Measurements from ENCODE around the gene MMADHC.

MMADHC gene

DNA sequence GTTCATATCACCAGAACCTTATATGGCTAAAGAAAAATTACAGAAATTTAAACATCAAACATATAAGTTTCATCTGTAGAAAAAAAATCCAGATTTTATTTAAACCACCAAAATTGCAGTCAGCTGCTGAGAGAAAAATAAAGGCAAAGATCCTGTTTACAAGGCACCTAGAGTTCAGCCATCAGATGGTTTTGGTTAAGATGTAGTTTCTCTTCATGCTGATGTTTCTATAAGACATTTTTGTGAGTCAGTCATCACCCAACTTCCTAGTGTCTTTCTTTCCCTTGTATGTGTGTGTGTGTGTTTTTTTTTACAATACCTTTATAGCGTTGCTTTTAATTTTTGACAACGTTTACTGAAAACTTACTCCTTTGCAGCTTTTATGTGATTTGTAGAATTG is 26.1 kb upstream of the MMADHC start:
- H3K27ac ChIP-seq (ENCODE audit: low read depth, low read length, severe bottlenecking) = no peak overlapping the region
- no peak overlapping the region for H3K4me3 ChIP-seq (ENCODE audit: extremely low read depth, insufficient read depth, low read length, poor library complexity, severe bottlenecking)
- H3K4me1 ChIP-seq (ENCODE audit: control insufficient read depth, insufficient read depth, low read length, poor library complexity, severe bottlenecking) = no peaks in the 10 kb centered on the region
- H3K9me3 ChIP-seq (ENCODE audit: control insufficient read depth, low read length) = no peaks in the 10 kb centered on the region
- no peaks in the 10 kb centered on the region for H3K36me3 ChIP-seq (ENCODE audit: control insufficient read depth, insufficient read depth, low read length)
- WGBS, 2 experiments (ENCODE audit: insufficient coverage in 2 of 2) = no CpG with 5 or more reads among the region's 2 CpGs

DNA sequence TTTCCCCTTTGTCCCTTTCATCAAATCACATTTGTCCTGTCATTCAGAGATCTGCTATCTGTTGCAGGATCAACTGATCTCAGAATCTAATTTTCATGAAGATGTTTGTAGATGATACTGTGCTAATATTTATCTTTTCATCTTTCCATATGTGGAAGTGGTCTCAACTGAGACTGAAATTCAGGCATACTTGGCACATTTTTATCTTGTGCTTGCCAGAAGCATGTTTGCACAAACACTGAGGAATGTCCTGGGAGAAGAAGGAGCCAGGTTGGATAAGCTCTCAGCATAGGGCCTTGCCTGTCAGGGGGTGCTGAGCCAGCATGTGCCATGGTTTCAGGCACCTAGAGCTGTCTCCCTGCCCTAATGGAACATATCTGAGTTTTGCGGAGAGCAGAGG is 24.5 kb upstream of the MMADHC start:
- H3K4me3 ChIP-seq (ENCODE audit: extremely low read depth, insufficient read depth, low read length, poor library complexity, severe bottlenecking) = no peak overlapping the region
- H3K36me3 ChIP-seq (ENCODE audit: control insufficient read depth, insufficient read depth, low read length) = no peaks in the 10 kb centered on the region
- no peaks in the 10 kb centered on the region for H3K4me1 ChIP-seq (ENCODE audit: control insufficient read depth, insufficient read depth, low read length, poor library complexity, severe bottlenecking)
- 93 to 100% methylated on average over 1 of the region's 1 CpG for WGBS, 2 experiments (ENCODE audit: insufficient coverage in 2 of 2)
- H3K27ac ChIP-seq (ENCODE audit: low read depth, low read length, severe bottlenecking) = no peak overlapping the region
- H3K9me3 ChIP-seq (ENCODE audit: control insufficient read depth, low read length) = no peaks in the 10 kb centered on the region

DNA sequence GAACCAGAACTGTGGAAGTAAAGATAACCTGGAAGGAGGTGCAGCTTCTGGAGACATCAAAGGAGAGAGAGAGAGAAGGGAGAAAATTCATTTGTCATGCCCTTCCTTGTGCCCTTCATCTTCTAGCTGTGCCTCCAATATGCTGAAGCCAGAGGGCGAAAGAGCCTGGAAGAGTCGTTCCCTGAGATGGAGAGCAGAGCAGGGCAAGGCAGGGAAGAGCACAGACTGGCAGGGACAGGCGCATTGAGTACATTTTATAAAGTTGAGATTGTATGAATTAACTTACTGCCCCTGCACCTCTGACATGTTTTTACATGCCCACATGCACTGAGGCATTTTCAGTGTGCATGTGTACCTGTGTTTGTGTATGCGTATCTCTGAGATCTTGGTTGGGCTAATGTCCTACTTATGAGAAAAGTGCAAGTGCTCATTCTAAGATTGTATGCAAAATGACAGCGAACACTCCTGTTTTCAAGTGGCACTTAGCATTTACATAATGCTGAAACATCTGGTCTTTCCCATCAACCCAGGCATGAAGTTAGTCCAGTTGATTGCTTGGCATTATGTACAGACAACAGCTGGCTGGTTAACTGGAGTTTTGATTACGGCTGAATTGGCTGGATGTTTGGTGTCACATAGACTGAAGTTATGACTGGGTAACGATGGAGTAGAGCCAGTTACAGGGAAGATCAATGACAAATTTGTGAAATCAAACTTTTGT is 23.7 kb upstream of the MMADHC start:
- Histone ChIP-seq H3K36me3 (ENCODE audit: control insufficient read depth, insufficient read depth, low read length) (no peaks in the 10 kb centered on the region), H3K9me3 (ENCODE audit: control insufficient read depth, low read length) (no peaks in the 10 kb centered on the region), H3K4me1 (ENCODE audit: control insufficient read depth, insufficient read depth, low read length, poor library complexity, severe bottlenecking) (no peaks in the 10 kb centered on the region), H3K27ac (ENCODE audit: low read depth, low read length, severe bottlenecking) (no peak overlapping the region), H3K4me3 (ENCODE audit: extremely low read depth, insufficient read depth, low read length, poor library complexity, severe bottlenecking) (no peak overlapping the region)
- WGBS, 2 experiments (ENCODE audit: insufficient coverage in 2 of 2) = 78 to 92% methylated on average over 6 of the region's 7 CpGs

DNA sequence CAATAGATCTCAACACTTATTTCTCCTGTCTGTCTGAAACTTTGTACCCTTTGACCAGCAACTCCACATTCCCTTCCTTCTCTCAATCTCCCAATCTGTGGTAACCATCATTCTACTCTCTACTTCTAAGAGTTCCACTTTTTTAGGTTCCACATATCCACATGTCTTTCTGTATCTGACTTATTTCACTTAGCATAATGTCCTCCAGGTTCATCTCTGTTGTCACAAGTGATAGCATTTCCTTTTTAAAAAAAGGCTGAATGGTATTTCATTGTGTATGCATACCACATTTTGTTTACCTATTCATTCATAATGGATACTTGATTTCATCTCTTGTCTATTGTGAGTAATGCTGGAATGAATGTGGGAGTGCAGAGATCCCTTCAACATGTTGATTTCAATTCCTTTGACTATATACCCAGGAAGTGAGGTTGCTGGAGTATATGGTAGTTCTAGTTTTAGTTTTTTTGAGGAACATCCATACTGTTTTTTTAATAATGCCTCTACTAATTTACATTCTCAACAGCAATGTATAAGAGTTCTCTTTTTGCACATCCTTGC is 18.8 kb upstream of the MMADHC start:
- Histone ChIP-seq H3K4me3 (ENCODE audit: extremely low read depth, insufficient read depth, low read length, poor library complexity, severe bottlenecking) (no peak overlapping the region), H3K36me3 (ENCODE audit: control insufficient read depth, insufficient read depth, low read length) (no peaks in the 10 kb centered on the region), H3K9me3 (ENCODE audit: control insufficient read depth, low read length) (no peaks in the 10 kb centered on the region), H3K4me1 (ENCODE audit: control insufficient read depth, insufficient read depth, low read length, poor library complexity, severe bottlenecking) (peaks cover 6% of the 10 kb centered on the region), H3K27ac (ENCODE audit: low read depth, low read length, severe bottlenecking) (no peak overlapping the region)

DNA sequence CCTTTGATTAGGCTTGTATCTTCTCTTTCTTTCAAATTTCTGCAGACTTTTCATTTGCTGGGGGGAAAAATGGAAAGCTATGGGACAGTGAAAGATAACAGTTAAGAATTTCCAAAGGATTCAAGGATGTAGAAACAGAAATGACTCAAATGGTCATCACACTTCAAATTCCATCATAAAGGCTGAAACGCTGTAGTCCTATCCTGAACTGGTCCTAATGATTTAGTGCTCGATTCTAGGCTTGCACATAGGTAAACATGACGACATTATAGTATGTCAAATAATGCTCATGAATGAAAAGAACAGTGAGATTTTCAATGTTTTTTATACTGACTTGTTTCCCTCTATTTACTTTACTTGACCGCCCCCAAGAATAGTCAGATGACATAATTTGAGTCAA is 15.7 kb upstream of the MMADHC start:
- H3K27ac ChIP-seq (ENCODE audit: low read depth, low read length, severe bottlenecking) = no peak overlapping the region
- no peak overlapping the region for H3K4me3 ChIP-seq (ENCODE audit: extremely low read depth, insufficient read depth, low read length, poor library complexity, severe bottlenecking)
- peaks cover 6% of the 10 kb centered on the region for H3K4me1 ChIP-seq (ENCODE audit: control insufficient read depth, insufficient read depth, low read length, poor library complexity, severe bottlenecking)
- no peaks in the 10 kb centered on the region for H3K9me3 ChIP-seq (ENCODE audit: control insufficient read depth, low read length)
- WGBS, 2 experiments (ENCODE audit: insufficient coverage in 2 of 2) = 100% methylated on average over 3 of the region's 4 CpGs; no CpG with 5 or more reads in 1 of the 2 experiments
- no peaks in the 10 kb centered on the region for H3K36me3 ChIP-seq (ENCODE audit: control insufficient read depth, insufficient read depth, low read length)

DNA sequence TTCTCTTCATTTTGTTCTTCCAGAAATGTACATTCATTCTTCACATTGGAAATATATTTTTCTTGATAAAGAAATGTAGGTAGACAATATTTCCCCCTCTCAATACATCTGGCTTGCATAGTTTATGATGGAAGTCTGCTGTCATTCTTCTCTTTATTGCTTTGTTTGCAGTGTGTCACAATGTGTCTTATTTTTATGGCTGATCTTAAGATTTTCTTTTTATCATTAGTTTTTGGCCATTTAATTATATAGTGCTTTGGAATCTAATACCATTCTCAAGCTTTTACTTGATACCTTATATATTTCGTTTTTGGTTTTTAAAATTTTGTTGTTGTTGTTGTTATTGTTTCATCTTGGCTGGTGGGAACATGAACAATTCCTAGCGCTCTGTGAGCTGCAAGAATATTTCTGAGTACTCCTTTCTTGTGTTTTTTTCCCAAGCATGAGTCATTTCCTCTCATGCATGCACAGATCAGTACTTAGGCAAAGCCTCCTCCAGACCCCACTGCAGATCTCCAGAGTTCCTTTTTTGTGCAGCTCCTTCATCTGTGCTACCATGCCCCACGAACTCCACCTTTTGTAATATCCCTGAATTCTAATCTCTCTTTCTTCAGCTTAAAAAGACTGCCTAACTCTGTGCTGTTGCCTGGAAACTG is 13.7 kb upstream of the MMADHC start:
- H3K4me1 ChIP-seq (ENCODE audit: control insufficient read depth, insufficient read depth, low read length, poor library complexity, severe bottlenecking) = peaks cover 12% of the 10 kb centered on the region
- peak overlapping the region; percentile 63 for H3K27ac ChIP-seq (ENCODE audit: low read depth, low read length, severe bottlenecking)
- no peaks in the 10 kb centered on the region for H3K36me3 ChIP-seq (ENCODE audit: control insufficient read depth, insufficient read depth, low read length)
- H3K9me3 ChIP-seq (ENCODE audit: control insufficient read depth, low read length) = no peaks in the 10 kb centered on the region
- WGBS, 2 experiments (ENCODE audit: insufficient coverage in 2 of 2) = 75 to 100% methylated on average over 1 to 2 of the region's 3 CpGs
- no peak overlapping the region for H3K4me3 ChIP-seq (ENCODE audit: extremely low read depth, insufficient read depth, low read length, poor library complexity, severe bottlenecking)

DNA sequence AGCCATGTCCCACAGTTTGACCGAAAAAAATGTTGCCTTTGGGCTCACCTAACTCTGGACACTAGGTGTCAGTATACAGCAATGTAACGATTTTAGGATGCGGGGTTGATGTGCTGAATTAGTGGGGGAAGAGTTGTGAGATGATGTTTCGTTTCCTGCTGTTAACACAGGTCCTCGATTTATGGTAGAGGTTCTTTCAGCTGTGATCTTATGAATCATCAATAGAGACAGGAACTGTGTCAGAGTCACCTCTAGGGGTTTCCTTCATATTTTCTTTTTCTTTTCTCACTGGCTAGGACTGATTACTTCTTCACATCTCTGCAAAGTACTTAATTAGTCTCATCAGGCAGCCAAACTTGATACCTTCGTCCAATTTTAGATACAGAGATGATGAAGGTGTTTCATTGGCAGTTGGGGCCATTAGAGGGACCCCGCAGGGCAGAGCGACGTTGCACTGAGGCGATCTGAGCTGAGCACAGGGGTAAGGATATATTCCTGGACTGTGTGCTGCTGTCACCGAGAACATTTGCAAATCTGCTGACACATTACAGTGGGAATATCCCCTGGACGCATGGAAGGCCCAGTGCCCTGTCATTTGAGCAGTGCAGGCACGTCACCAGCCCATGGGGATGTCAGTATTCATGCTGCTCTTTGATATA is 10.2 kb upstream of the MMADHC start:
- peaks cover 20% of the 10 kb centered on the region for H3K4me1 ChIP-seq (ENCODE audit: control insufficient read depth, insufficient read depth, low read length, poor library complexity, severe bottlenecking)
- 49 to 51% methylated on average over 13 of the region's 13 CpGs for WGBS, 2 experiments (ENCODE audit: insufficient coverage in 2 of 2)
- peak overlapping the region; percentile 48 for H3K27ac ChIP-seq (ENCODE audit: low read depth, low read length, severe bottlenecking)
- H3K36me3 ChIP-seq (ENCODE audit: control insufficient read depth, insufficient read depth, low read length) = no peaks in the 10 kb centered on the region
- no peaks in the 10 kb centered on the region for H3K9me3 ChIP-seq (ENCODE audit: control insufficient read depth, low read length)
- H3K4me3 ChIP-seq (ENCODE audit: extremely low read depth, insufficient read depth, low read length, poor library complexity, severe bottlenecking) = no peak overlapping the region

DNA sequence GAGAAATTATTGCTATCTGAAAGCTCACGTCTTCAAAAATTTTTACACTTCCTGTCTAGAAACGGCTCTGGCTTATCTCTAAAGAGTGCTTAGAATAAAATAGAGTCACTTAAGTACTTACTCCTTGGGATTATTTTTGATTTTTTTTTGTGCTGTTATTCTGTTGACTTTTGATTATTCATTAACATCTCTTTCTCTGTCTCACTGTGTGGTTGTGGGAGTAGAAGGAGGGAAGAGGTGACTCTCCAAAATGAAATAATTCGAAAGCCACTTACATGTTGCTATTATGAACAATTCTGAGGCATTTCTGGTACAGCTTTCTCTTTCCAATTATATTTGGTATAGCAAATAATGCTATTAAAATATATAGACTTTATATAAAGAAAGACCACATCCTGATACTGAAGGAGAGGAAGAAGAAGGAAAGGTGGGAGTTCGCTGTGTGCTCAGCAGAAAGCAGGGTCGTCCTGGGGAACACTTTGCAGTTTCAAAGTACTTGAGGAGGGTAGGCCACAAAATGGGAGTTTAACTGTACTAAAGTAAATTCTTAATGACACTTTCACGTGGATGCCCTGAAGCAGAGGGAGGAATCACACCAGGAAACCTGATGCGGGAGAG is 9.6 kb upstream of the MMADHC start:
- Histone ChIP-seq H3K9me3 (ENCODE audit: control insufficient read depth, low read length) (no peaks in the 10 kb centered on the region), H3K27ac (ENCODE audit: low read depth, low read length, severe bottlenecking) (no peak overlapping the region), H3K4me1 (ENCODE audit: control insufficient read depth, insufficient read depth, low read length, poor library complexity, severe bottlenecking) (peaks cover 20% of the 10 kb centered on the region), H3K4me3 (ENCODE audit: extremely low read depth, insufficient read depth, low read length, poor library complexity, severe bottlenecking) (no peak overlapping the region), H3K36me3 (ENCODE audit: control insufficient read depth, insufficient read depth, low read length) (no peaks in the 10 kb centered on the region)
- WGBS, 2 experiments (ENCODE audit: insufficient coverage in 2 of 2) = 41 to 53% methylated on average over 4 to 5 of the region's 7 CpGs

DNA sequence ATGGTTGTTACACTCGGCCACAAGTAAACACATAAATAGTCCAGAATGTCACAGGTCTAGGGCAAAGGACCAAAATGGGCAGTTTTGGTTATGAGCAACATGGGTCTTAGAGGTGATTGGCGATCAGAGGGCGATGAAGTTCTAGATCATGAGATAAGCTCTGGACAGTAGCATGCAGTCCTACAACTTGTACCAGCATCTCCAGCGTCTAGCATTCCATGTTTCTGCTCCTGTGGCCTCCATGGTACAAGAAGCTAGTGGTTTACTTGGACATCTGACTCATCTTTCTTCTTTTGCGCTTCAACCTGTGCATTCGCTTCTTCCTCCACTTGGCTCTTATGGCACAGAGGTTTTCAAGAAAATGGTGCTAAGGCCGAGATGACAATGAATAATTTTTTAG is 8.9 kb upstream of the MMADHC start:
- H3K36me3 ChIP-seq (ENCODE audit: control insufficient read depth, insufficient read depth, low read length) = no peaks in the 10 kb centered on the region
- WGBS, 2 experiments (ENCODE audit: insufficient coverage in 2 of 2) = 86 to 93% methylated on average over 4 to 5 of the region's 7 CpGs
- H3K4me3 ChIP-seq (ENCODE audit: extremely low read depth, insufficient read depth, low read length, poor library complexity, severe bottlenecking) = no peak overlapping the region
- no peak overlapping the region for H3K27ac ChIP-seq (ENCODE audit: low read depth, low read length, severe bottlenecking)
- peaks cover 16% of the 10 kb centered on the region for H3K4me1 ChIP-seq (ENCODE audit: control insufficient read depth, insufficient read depth, low read length, poor library complexity, severe bottlenecking)
- no peaks in the 10 kb centered on the region for H3K9me3 ChIP-seq (ENCODE audit: control insufficient read depth, low read length)

DNA sequence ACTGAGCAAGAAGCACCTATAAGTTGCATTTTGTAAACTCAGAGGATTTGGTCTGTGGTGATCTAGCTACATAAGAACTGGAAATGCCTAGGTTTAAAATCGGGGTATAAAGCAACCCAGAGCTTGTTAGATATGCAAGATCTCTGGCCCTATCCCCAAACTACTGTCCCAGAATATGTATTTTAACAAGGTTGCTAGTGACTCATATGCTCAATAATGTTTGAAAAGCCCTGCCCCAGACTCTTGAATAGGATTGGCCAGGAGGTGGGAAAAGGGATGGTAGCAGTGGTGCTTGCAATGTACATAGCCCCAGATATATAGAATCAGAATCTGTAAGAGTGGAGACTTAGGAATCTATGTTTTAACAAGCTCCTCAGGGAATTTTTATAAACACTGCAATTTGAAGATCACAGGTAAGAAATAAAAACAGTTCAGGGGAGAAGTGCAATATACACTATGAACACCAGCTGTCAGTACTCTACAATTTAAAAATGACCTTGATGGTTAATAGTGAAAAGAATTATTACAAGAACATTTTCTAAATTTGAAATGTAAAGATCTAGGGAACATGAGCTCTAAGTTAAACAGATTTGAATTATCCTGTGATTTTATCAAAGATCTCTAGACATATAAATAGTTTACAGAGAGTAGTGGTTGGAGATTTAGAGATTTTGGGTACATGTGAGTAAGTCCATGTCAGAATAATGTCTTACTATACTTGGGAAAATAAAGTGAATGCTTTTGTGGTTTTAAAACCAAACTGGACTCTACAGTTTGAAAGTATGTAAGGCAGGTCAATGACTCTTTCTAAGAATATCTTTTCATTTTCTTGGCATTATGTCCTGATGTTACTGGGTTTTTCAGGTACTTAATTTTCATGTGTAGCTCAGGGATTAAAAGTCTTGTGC is 7.7 kb upstream of the MMADHC start:
- Histone ChIP-seq H3K27ac (ENCODE audit: low read depth, low read length, severe bottlenecking) (peak overlapping the region; percentile 11), H3K9me3 (ENCODE audit: control insufficient read depth, low read length) (no peaks in the 10 kb centered on the region), H3K36me3 (ENCODE audit: control insufficient read depth, insufficient read depth, low read length) (no peaks in the 10 kb centered on the region), H3K4me3 (ENCODE audit: extremely low read depth, insufficient read depth, low read length, poor library complexity, severe bottlenecking) (no peak overlapping the region), H3K4me1 (ENCODE audit: control insufficient read depth, insufficient read depth, low read length, poor library complexity, severe bottlenecking) (peaks cover 14% of the 10 kb centered on the region)
- no CpG with 5 or more reads among the region's 1 CpG for WGBS, 2 experiments (ENCODE audit: insufficient coverage in 2 of 2)

Data from mesodermal cell (in vitro differentiated cells).